H1 (cell line): ENCODE measurements around the gene CEP57. TPM values are rescaled to one million over a fixed set of nuclear protein-coding genes. Genes with fewer than 3 reads are reported as not detected.

Experiments
- CTCF ChIA-PET: fragments of 300-600 bp; sonication (Branson Sonifier 250); formaldehyde crosslinking; loops from one replicate; lab custom pipeline; 2021; ENCODE audit not compliant: partially characterized antibody; lab: Charles Lee
- POLR2A ChIA-PET: fragments of 300-600 bp; sonication (Branson Sonifier 250); formaldehyde crosslinking; loops from one replicate; lab custom pipeline; 2021; ENCODE audit warnings: inconsistent platforms; ENCODE audit not compliant: partially characterized antibody; lab: Charles Lee
- DNase-seq, 2 experiments: peaks; one replicate each; pipeline versions ENCODE4 v3.0.0 to v3.0.0-alpha.2; 2010 to 2022; ENCODE audit warnings: low spot score in 2 of 2, low read depth in 1 of 2, mixed read lengths in 1 of 2
- FAIRE-seq: peaks from 2 replicates; lab custom pipeline; 2011; peaks lifted over from hg19 to GRCh38; lab: Jason Lieb, UNC
- H2AFZ ChIP-seq: 2 replicates; pipeline ENCODE4 v1.8.1; 2012; ENCODE audit warnings: low read length, inconsistent platforms
- H2AK5ac ChIP-seq: 2 replicates; pipeline ENCODE4 v1.6.1; 2013; ENCODE audit warnings: low read depth, low read length
- H2BK120ac ChIP-seq: replicated peaks from 2 replicates; pipeline ENCODE3; 2013; ENCODE audit warnings: low read depth, low read length, inconsistent platforms
- H2BK12ac ChIP-seq: 2 replicates; pipeline ENCODE4 v1.6.1; 2013; ENCODE audit warnings: low read depth, low read length
- H2BK15ac ChIP-seq: 2 replicates; pipeline ENCODE4 v1.6.1; 2013; ENCODE audit warnings: low read length
- H2BK20ac ChIP-seq: 2 replicates; pipeline ENCODE4 v1.6.1; 2013; ENCODE audit warnings: low read length
- H2BK5ac ChIP-seq: 2 replicates; pipeline ENCODE4 v1.6.1; 2013; ENCODE audit warnings: low read depth, low read length
- H3K14ac ChIP-seq: 2 replicates; pipeline ENCODE4 v1.6.1; 2013; ENCODE audit warnings: inconsistent platforms; ENCODE audit not compliant: insufficient read length
- H3K18ac ChIP-seq: 2 replicates; pipeline ENCODE4 v1.6.1; 2013; ENCODE audit warnings: low read length; ENCODE audit errors: extremely low read depth
- H3K23ac ChIP-seq: 2 replicates; pipeline ENCODE4 v1.6.1; 2013; ENCODE audit warnings: inconsistent platforms; ENCODE audit not compliant: insufficient read length
- H3K23me2 ChIP-seq: 2 replicates; pipeline ENCODE4 v1.6.1; 2013; ENCODE audit warnings: low read depth, low read length
- H3K27ac ChIP-seq: 2 replicates; pipeline ENCODE4 v1.6.1; 2011; ENCODE audit warnings: low read depth, low read length, inconsistent platforms
- H3K27me3 ChIP-seq, 4 experiments: replicated peaks in 1 of 4; 1 replicate in 1 of 4; 2 replicates in 3 of 4; pipeline versions ENCODE4 v1.6.1 to v1.8.1; 2011 to 2013; ENCODE audit warnings: low read length in 3 of 4, mild to moderate bottlenecking in 3 of 4, inconsistent platforms in 2 of 4, mixed read lengths in 2 of 4, moderate library complexity in 1 of 4; ENCODE audit not compliant: control insufficient read depth in 3 of 4, insufficient read depth in 3 of 4; ENCODE audit errors: extremely low read depth in 1 of 4
- H3K36me3 ChIP-seq, 4 experiments: 2 replicates each; pipeline versions ENCODE4 v1.6.1 to v1.8.1; 2011 to 2013; ENCODE audit warnings: mild to moderate bottlenecking in 4 of 4, low read length in 3 of 4, moderate library complexity in 2 of 4, control low read depth in 1 of 4, inconsistent platforms in 1 of 4; ENCODE audit not compliant: insufficient read depth in 4 of 4, control insufficient read depth in 2 of 4
- H3K4ac ChIP-seq: replicated peaks from 2 replicates; pipeline ENCODE3; 2013; ENCODE audit warnings: low read length, low read depth, mixed read lengths, inconsistent platforms; ENCODE audit not compliant: insufficient read length
- H3K4me1 ChIP-seq, 4 experiments: replicated peaks in 1 of 4; 1 replicate in 1 of 4; 2 replicates in 3 of 4; pipeline versions ENCODE4 v1.6.1 to v1.8.1; 2011 to 2013; ENCODE audit warnings: low read length in 3 of 4, inconsistent platforms in 2 of 4, mixed read lengths in 1 of 4; ENCODE audit not compliant: insufficient read depth in 4 of 4, control insufficient read depth in 3 of 4
- H3K4me2 ChIP-seq, 2 experiments: 2 replicates each; pipeline versions ENCODE4 v1.6.1 to v1.8.1; 2011 to 2013; ENCODE audit warnings: low read depth in 2 of 2, low read length in 2 of 2, control low read depth in 1 of 2, inconsistent platforms in 1 of 2, mild to moderate bottlenecking in 1 of 2; ENCODE audit not compliant: insufficient read depth in 1 of 2
- H3K4me3 ChIP-seq, 4 experiments: fragments of 200-600, 300-600 bp in 1 of 4; sonication (generic), shearing (Covaris generic), sonication (Bioruptor Twin) in 1 of 4; 2 replicates each; pipeline versions ENCODE4 v1.5.1 to v1.8.1; 2011 to 2016; ENCODE audit warnings: low read length in 4 of 4, low read depth in 3 of 4, control low read depth in 2 of 4, inconsistent platforms in 2 of 4, mild to moderate bottlenecking in 2 of 4, mixed read lengths in 1 of 4, moderate library complexity in 1 of 4; ENCODE audit not compliant: insufficient read depth in 2 of 4; ENCODE audit errors: extremely low read depth in 1 of 4
- H3K56ac ChIP-seq: replicated peaks from 2 replicates; pipeline ENCODE3; 2013; ENCODE audit warnings: low read depth, mild to moderate bottlenecking, mixed read lengths, low read length, inconsistent platforms; ENCODE audit not compliant: insufficient read length
- H3K79me1 ChIP-seq: 2 replicates; pipeline ENCODE4 v1.6.1; 2013; ENCODE audit warnings: low read depth, low read length, control low read depth
- H3K79me2 ChIP-seq, 2 experiments: 2 replicates each; pipeline versions ENCODE4 v1.6.1 to v1.8.1; 2012 to 2013; ENCODE audit warnings: low read length in 2 of 2, mild to moderate bottlenecking in 2 of 2, inconsistent platforms in 1 of 2; ENCODE audit not compliant: insufficient read depth in 2 of 2, control insufficient read depth in 1 of 2
- H3K9ac ChIP-seq, 4 experiments: replicated peaks in 1 of 4; 1 replicate in 1 of 4; 2 replicates in 3 of 4; pipeline versions ENCODE4 v1.6.1 to v1.8.1; 2011 to 2013; ENCODE audit warnings: low read depth in 3 of 4, low read length in 3 of 4, control low read depth in 2 of 4, mild to moderate bottlenecking in 2 of 4, moderate library complexity in 2 of 4, inconsistent platforms in 1 of 4; ENCODE audit errors: extremely low read depth in 1 of 4
- H3K9me3 ChIP-seq, 2 experiments: 2 replicates each; pipeline versions ENCODE4 v1.6.1 to v1.8.1; 2012 to 2013; ENCODE audit warnings: mild to moderate bottlenecking in 2 of 2, moderate library complexity in 2 of 2, control low read depth in 1 of 2, inconsistent platforms in 1 of 2, low read depth in 1 of 2, low read length in 1 of 2, mixed read lengths in 1 of 2; ENCODE audit not compliant: insufficient read depth in 2 of 2
- H4K20me1 ChIP-seq, 2 experiments: replicated peaks in 1 of 2; 2 replicates each; pipeline versions ENCODE3 to v1.8.1; 2011 to 2013; ENCODE audit warnings: inconsistent platforms in 2 of 2, low read length in 2 of 2, mild to moderate bottlenecking in 1 of 2; ENCODE audit not compliant: insufficient read depth in 2 of 2, control insufficient read depth in 1 of 2
- H4K5ac ChIP-seq: 2 replicates; pipeline ENCODE4 v1.6.1; 2013; ENCODE audit warnings: low read length, low read depth, mixed read lengths, inconsistent platforms; ENCODE audit not compliant: insufficient read length
- H4K8ac ChIP-seq: 2 replicates; pipeline ENCODE4 v1.8.0; 2013; ENCODE audit warnings: mild to moderate bottlenecking, moderate library complexity, low read length, inconsistent platforms; ENCODE audit not compliant: insufficient read depth; ENCODE audit errors: extremely low read depth
- H4K91ac ChIP-seq: replicated peaks from 2 replicates; pipeline ENCODE3; 2013; ENCODE audit warnings: low read length, mixed read lengths, inconsistent platforms; ENCODE audit not compliant: insufficient read length
- CBX8 ChIP-seq: fragments of 300-800, 300-1000 bp; sonication (generic); IDR thresholded peaks from 2 replicates; pipeline ENCODE4 v1.7.1; 2016; ENCODE audit warnings: low read depth, low read length, borderline replicate concordance
- CHD2 ChIP-seq: IDR thresholded peaks from 2 replicates; pipeline ENCODE4 v1.6.1; 2012; ENCODE audit warnings: low read length, improper control_type of control experiment
- SP1 ChIP-seq: IDR thresholded peaks from 2 replicates; pipeline ENCODE4 v1.6.1; 2011; ENCODE audit warnings: low read depth, low read length
- SP2 ChIP-seq: IDR thresholded peaks from 2 replicates; pipeline ENCODE4 v1.6.1; 2012; ENCODE audit warnings: mild to moderate bottlenecking, low read length, inconsistent platforms
- TAF1 ChIP-seq: IDR thresholded peaks from 2 replicates; pipeline ENCODE4 v1.6.1; 2011; ENCODE audit warnings: mild to moderate bottlenecking, low read depth, low read length
- YY1 ChIP-seq: IDR thresholded peaks from 2 replicates; pipeline ENCODE4 v1.6.1; 2011; ENCODE audit warnings: low read depth, mild to moderate bottlenecking, low read length
- WGBS, 2 experiments: shearing (Covaris generic) in 1 of 2; methylation state at CpG; one replicate each; pipeline versions ENCODE4 v1.1.6 to v1.1.7; 2013 to 2015; ENCODE audit warnings: low lambda C conversion rate in 2 of 2, mixed read lengths in 2 of 2, inconsistent platforms in 1 of 2, low coverage in 1 of 2, missing lambda C conversion rate in 1 of 2; ENCODE audit not compliant: insufficient replicate concordance in 2 of 2, insufficient coverage in 1 of 2, insufficient read length in 1 of 2; ENCODE audit errors: extremely low coverage in 1 of 2, missing lambda C conversion rate in 1 of 2; 5-methylcytosine and 5-hydroxymethylcytosine counted together
- polyA plus RNA-seq, 7 experiments: library from polyadenylated mRNA; depleted of rRNA in 3 of 7; stranded (reverse) in 5 of 7; unstranded in 2 of 7; fragments of >200 nt in 5 of 7; fragments of 200-250 nt in 2 of 7; gene quantifications; 1 replicate in 5 of 7; 2 replicates in 1 of 7; 4 replicates in 1 of 7; pipeline versions ENCODE4 v1.2.1 to v1.2.3, GENCODE V29; 2011 to 2013; ENCODE audit warnings: missing spikeins in 2 of 7, mixed read lengths in 2 of 7
- total RNA-seq: library from RNA; stranded (reverse); fragmentation: NEBNext Ultra II Directional; extraction: Animal tissue kit (Norgen Biotek cat#: 25700); gene quantifications from 2 replicates; pipeline ENCODE4 v1.2.1, GENCODE V29; 2021

The CEP57 gene
- total and polyA plus RNA-seq, 2 of the 8 experiments (the other 6 are each of a cell fraction or from before 2014, with no cell fraction given), result 26.3 to 72.7 TPM

GRCh38 chr11:95796501-95796900 lies 6.2 kb downstream of the CEP57 start:
- H3K4me2 ChIP-seq, result no peak overlapping the region
- no peak overlapping the region for H2BK12ac ChIP-seq
- no peak overlapping the region for H2AFZ ChIP-seq
- no peak overlapping the region for H3K18ac ChIP-seq
- no peak overlapping the region for H3K56ac ChIP-seq
- H3K79me2 ChIP-seq, result peaks cover 18 to 79% of the 10 kb centered on the region in 2 experiments
- H3K4me3 ChIP-seq, result no peak overlapping the region
- H3K27ac ChIP-seq, result no peak overlapping the region
- H2AK5ac ChIP-seq, result no peak overlapping the region
- no peak overlapping the region for H4K5ac ChIP-seq
- H4K91ac ChIP-seq, result no peak overlapping the region
- H3K4me1 ChIP-seq, result peaks cover 0 to 5% (median 0%) of the 10 kb centered on the region in 4 experiments; a peak in 1 of 7 replicates
- WGBS, 2 experiments, result 91% methylated on average over 4 of the region's 4 CpGs; no CpG with 5 or more reads in 1 of the 2 experiments
- TF ChIP-seq SP1, result no peak
- no peak for TF ChIP-seq CBX8
- no peak for TF ChIP-seq YY1
- no peak for TF ChIP-seq CHD2
- no peak for TF ChIP-seq TAF1
- TF ChIP-seq SP2, result no peak
- peaks cover 0 to 21% (median 12%) of the 10 kb centered on the region in 4 experiments; a peak in 5 of 8 replicates for H3K36me3 ChIP-seq
- no peak overlapping the region for H3K23ac ChIP-seq
- H2BK5ac ChIP-seq, result no peak overlapping the region
- no peaks in the 10 kb centered on the region for H3K27me3 ChIP-seq
- H3K9me3 ChIP-seq, result no peaks in the 10 kb centered on the region
- H2BK20ac ChIP-seq, result no peak overlapping the region
- no peak overlapping the region for H4K8ac ChIP-seq
- FAIRE-seq (no peak), DNase-seq (no peak)
- peaks cover 6% of the 10 kb centered on the region; the same call in 1 of the 2 replicates for H3K79me1 ChIP-seq
- H2BK120ac ChIP-seq, result no peak overlapping the region
- peaks cover 3% of the 10 kb centered on the region for H3K23me2 ChIP-seq
- H3K14ac ChIP-seq, result no peak overlapping the region
- H4K20me1 ChIP-seq, result peaks cover 2 to 8% of the 10 kb centered on the region in 2 experiments
- H3K9ac ChIP-seq, result no peak overlapping the region
- no peak overlapping the region for H3K4ac ChIP-seq
- no peak overlapping the region for H2BK15ac ChIP-seq
- ChIA-PET CTCF (interaction anchor here (1.2 to 1.6 kb wide), 2 partner anchors 598 to 727 kb away, joined by 3 read pairs; no protein-coding TSS in a partner anchor), POLR2A (interaction anchor here (2.1 kb wide), 1 partner anchor 10 kb away, joined by 6 read pairs; no protein-coding TSS in a partner anchor)
